ENCODE data around the gene UGT1A7.
A peak's percentile ranks its signal among the peaks of the same experiment; 100 is the strongest.

UGT1A7 gene

DNA sequence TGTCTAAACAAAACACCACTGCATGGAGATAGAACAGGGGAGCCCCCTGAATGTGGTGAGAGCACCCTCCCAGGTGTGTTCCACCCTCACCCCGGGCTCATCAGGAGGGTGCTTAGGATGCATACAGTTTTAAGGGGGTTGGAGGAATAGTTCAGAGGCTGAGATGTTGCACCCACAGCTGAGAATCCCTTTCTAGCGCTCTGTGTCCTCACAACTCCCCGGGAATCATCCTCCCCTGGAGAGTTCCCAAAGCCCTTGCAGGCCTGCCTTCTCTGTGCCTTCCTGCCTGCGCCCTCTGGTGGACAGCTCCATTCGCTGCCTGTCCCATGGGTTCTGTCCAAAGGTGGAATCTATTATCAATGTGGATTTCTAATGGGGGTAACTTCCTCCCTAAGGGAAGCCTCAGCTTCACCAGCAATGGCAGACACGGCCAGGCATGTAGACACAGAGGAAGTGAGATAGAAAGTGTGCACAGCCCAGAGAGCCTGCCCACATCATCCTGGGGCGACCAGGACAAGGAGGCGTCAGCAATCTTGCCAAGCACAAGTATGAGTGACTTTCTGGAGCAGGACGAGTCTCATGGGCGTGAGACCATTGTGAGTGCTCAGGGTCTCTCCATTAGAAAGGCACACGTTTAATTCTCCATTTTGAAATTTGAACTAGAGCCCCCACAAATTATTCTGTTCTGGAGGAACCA lies 29.8 kb downstream of the UGT1A7 start:
- H4K20me1 ChIP-seq (ENCODE audit: control insufficient read depth, insufficient read depth, low read depth, low read length), result no peaks in the 10 kb centered on the region
- TF ChIP-seq, protein P1, sequence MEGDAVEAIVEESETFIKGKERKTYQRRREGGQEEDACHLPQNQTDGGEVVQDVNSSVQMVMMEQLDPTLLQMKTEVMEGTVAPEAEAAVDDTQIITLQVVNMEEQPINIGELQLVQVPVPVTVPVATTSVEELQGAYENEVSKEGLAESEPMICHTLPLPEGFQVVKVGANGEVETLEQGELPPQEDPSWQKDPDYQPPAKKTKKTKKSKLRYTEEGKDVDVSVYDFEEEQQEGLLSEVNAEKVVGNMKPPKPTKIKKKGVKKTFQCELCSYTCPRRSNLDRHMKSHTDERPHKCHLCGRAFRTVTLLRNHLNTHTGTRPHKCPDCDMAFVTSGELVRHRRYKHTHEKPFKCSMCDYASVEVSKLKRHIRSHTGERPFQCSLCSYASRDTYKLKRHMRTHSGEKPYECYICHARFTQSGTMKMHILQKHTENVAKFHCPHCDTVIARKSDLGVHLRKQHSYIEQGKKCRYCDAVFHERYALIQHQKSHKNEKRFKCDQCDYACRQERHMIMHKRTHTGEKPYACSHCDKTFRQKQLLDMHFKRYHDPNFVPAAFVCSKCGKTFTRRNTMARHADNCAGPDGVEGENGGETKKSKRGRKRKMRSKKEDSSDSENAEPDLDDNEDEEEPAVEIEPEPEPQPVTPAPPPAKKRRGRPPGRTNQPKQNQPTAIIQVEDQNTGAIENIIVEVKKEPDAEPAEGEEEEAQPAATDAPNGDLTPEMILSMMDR (IDR thresholded peaks at IDR 0.05; ENCODE audit: low read depth, low read length, poor library complexity, severe bottlenecking), result peak; percentile 94
- TF ChIP-seq EZH2phosphoT487 (IDR thresholded peaks at IDR 0.05; ENCODE audit: borderline replicate concordance, low read length), result no peak
- H3K9me2 ChIP-seq (replicated peaks; ENCODE audit: control insufficient read depth, low read length), result no peaks in the 10 kb centered on the region
- H3K4me3 ChIP-seq (ENCODE audit: low read length), result no peak overlapping the region
- no peaks in the 10 kb centered on the region for H3K9me3 ChIP-seq (ENCODE audit: control insufficient read depth, insufficient read depth, low read length)
- no peak overlapping the region for H3K4me2 ChIP-seq (ENCODE audit: low read length)
- H3K79me2 ChIP-seq (ENCODE audit: control insufficient read depth, low read length), result no peaks in the 10 kb centered on the region
- H3K36me3 ChIP-seq (ENCODE audit: control insufficient read depth, low read length), result no peaks in the 10 kb centered on the region
- H3K27ac ChIP-seq (ENCODE audit: low read depth, low read length), result no peak overlapping the region
- no peaks in the 10 kb centered on the region for H3K4me1 ChIP-seq (ENCODE audit: control insufficient read depth, low read length)
- peaks cover 7% of the 10 kb centered on the region; the same call in 1 of the 2 replicates for H3K27me3 ChIP-seq (ENCODE audit: control insufficient read depth, low read length)
- no peaks in the 10 kb centered on the region for H3F3A ChIP-seq (ENCODE audit: control insufficient read depth, insufficient read depth)

GRCh38 chr2:233712611-233713261 lies 31.0 kb downstream of the UGT1A7 start, which contains the start of gene UGT1A5:
UGT1A5 (plus strand) TSS chr2:233712907; CDS start chr2:233712992, 85 bp downstream.
- no peak within 1 kb of the TSS for H3K4me2 ChIP-seq (ENCODE audit: low read length)
- no peaks in the 10 kb centered on the region for H3K4me1 ChIP-seq (ENCODE audit: control insufficient read depth, low read length)
- H3K79me2 ChIP-seq (ENCODE audit: control insufficient read depth, low read length), result no peaks in the 10 kb centered on the region
- H3K36me3 ChIP-seq (ENCODE audit: control insufficient read depth, low read length), result no peaks in the 10 kb centered on the region
- H3K27me3 ChIP-seq (ENCODE audit: control insufficient read depth, low read length), result peaks cover 10% of the 10 kb centered on the region; the same call in 1 of the 2 replicates
- no peaks in the 10 kb centered on the region for H3K9me3 ChIP-seq (ENCODE audit: control insufficient read depth, insufficient read depth, low read length)
- no peak for TF ChIP-seq EZH2phosphoT487 (IDR thresholded peaks at IDR 0.05; ENCODE audit: borderline replicate concordance, low read length)
- TF ChIP-seq, protein P1 (IDR thresholded peaks at IDR 0.05; ENCODE audit: low read depth, low read length, poor library complexity, severe bottlenecking), result no peak
- H4K20me1 ChIP-seq (ENCODE audit: control insufficient read depth, insufficient read depth, low read depth, low read length), result no peaks in the 10 kb centered on the region
- H3K27ac ChIP-seq (ENCODE audit: low read depth, low read length), result no peak within 1 kb of the TSS
- no peak within 1 kb of the TSS for H3K4me3 ChIP-seq (ENCODE audit: low read length)
- no peaks in the 10 kb centered on the region for H3K9me2 ChIP-seq (replicated peaks; ENCODE audit: control insufficient read depth, low read length)
- no peaks in the 10 kb centered on the region for H3F3A ChIP-seq (ENCODE audit: control insufficient read depth, insufficient read depth)

DNA sequence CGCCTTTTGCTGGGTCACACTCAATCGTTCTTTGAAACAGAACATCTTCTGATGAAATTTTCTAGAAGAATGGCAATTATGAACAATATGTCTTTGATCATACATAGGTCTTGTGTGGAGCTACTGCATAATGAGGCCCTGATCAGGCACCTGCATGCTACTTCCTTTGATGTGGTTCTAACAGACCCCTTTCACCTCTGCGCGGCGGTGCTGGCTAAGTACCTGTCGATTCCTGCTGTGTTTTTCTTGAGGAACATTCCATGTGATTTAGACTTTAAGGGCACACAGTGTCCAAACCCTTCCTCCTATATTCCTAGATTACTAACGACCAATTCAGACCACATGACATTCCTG lies 31.5 kb downstream of the UGT1A7 start:
- Histone ChIP-seq H4K20me1 (ENCODE audit: control insufficient read depth, insufficient read depth, low read depth, low read length) (no peaks in the 10 kb centered on the region), H3K4me1 (ENCODE audit: control insufficient read depth, low read length) (no peaks in the 10 kb centered on the region), H3K36me3 (ENCODE audit: control insufficient read depth, low read length) (no peaks in the 10 kb centered on the region), H3K27ac (ENCODE audit: low read depth, low read length) (no peak overlapping the region), H3K27me3 (ENCODE audit: control insufficient read depth, low read length) (peaks cover 10% of the 10 kb centered on the region; the same call in 1 of the 2 replicates), H3K9me3 (ENCODE audit: control insufficient read depth, insufficient read depth, low read length) (no peaks in the 10 kb centered on the region), H3F3A (ENCODE audit: control insufficient read depth, insufficient read depth) (no peaks in the 10 kb centered on the region), H3K4me2 (ENCODE audit: low read length) (no peak overlapping the region), H3K9me2 (replicated peaks; ENCODE audit: control insufficient read depth, low read length) (no peaks in the 10 kb centered on the region), H3K4me3 (ENCODE audit: low read length) (no peak overlapping the region), H3K79me2 (ENCODE audit: control insufficient read depth, low read length) (no peaks in the 10 kb centered on the region)
- no peak for TF ChIP-seq EZH2phosphoT487 (IDR thresholded peaks at IDR 0.05; ENCODE audit: borderline replicate concordance, low read length)
- TF ChIP-seq, protein P1 (IDR thresholded peaks at IDR 0.05; ENCODE audit: low read depth, low read length, poor library complexity, severe bottlenecking), result no peak

All from DOHH2 (cell line).